Activated T-cell treated with anti-CD3 and anti-CD28 coated beads, Interleukin-2, amount 50 U/mL, for 24 hours (primary cell): Measurements from ENCODE around the gene NAV3.

Experiments
- DNase-seq: peaks from one replicate; pipeline ENCODE4 v3.0.0-alpha.2; 2020
- H3K27ac Mint-ChIP-seq: 2 replicates; pipeline ENCODE4 v1.8.0; 2020; ENCODE audit warnings: mild to moderate bottlenecking, mixed read lengths
- H3K27me3 Mint-ChIP-seq: 2 replicates; pipeline ENCODE4 v1.8.0; 2020; ENCODE audit warnings: mixed read lengths
- H3K36me3 Mint-ChIP-seq: 2 replicates; pipeline ENCODE4 v1.8.0; 2020; ENCODE audit warnings: low read depth, mixed read lengths
- H3K4me1 Mint-ChIP-seq: 2 replicates; pipeline ENCODE4 v1.8.0; 2020; ENCODE audit warnings: low read depth, mixed read lengths
- H3K4me3 Mint-ChIP-seq: 2 replicates; pipeline ENCODE4 v1.8.0; 2020; ENCODE audit warnings: mild to moderate bottlenecking, moderate library complexity, mixed read lengths
- H3K9me3 Mint-ChIP-seq: 2 replicates; pipeline ENCODE4 v1.8.0; 2020; ENCODE audit warnings: mixed read lengths

Gene NAV3

GRCh38 chr12:77882709-77883108 lies 52.0 kb downstream of the NAV3 start:
- H3K27ac Mint-ChIP-seq: no peak overlapping the region

GRCh38 chr12:77888611-77889010 lies 57.9 kb downstream of the NAV3 start:
- no peak overlapping the region for H3K4me3 Mint-ChIP-seq
- H3K9me3 Mint-ChIP-seq: peaks cover 9% of the 10 kb centered on the region
- no peaks in the 10 kb centered on the region for H3K36me3 Mint-ChIP-seq
- no peaks in the 10 kb centered on the region for H3K27me3 Mint-ChIP-seq
- DNase-seq: no peak
- no peaks in the 10 kb centered on the region for H3K4me1 Mint-ChIP-seq
- H3K27ac Mint-ChIP-seq: no peak overlapping the region

More at GRCh38 chr12:77882709-77883108, 52.0 kb downstream of the NAV3 start:
- Mint-ChIP-seq H3K36me3 (no peaks in the 10 kb centered on the region), H3K9me3 (peaks cover 13% of the 10 kb centered on the region), H3K27me3 (no peaks in the 10 kb centered on the region), H3K4me3 (no peak overlapping the region), H3K4me1 (no peaks in the 10 kb centered on the region)
- DNase-seq: no peak

GRCh38 chr12:77891518-77892147 lies 60.9 kb downstream of the NAV3 start:
- Mint-ChIP-seq H3K27me3 (no peaks in the 10 kb centered on the region), H3K27ac (no peak overlapping the region), H3K9me3 (peaks cover 9% of the 10 kb centered on the region), H3K36me3 (no peaks in the 10 kb centered on the region), H3K4me1 (no peaks in the 10 kb centered on the region), H3K4me3 (no peak overlapping the region)
- no peak for DNase-seq

- Mint-ChIP-seq H3K4me1 (no peaks in the 10 kb centered on the region), H3K27ac (no peak overlapping the region), H3K9me3 (peaks cover 8% of the 10 kb centered on the region), H3K36me3 (no peaks in the 10 kb centered on the region), H3K4me3 (no peak overlapping the region), H3K27me3 (no peaks in the 10 kb centered on the region)
- no peak for DNase-seq
Observed at GRCh38 chr12:77893918-77894317, 63.2 kb downstream of the NAV3 start.

GRCh38 chr12:77894556-77894955 lies 63.9 kb downstream of the NAV3 start:
- Mint-ChIP-seq H3K27me3 (no peaks in the 10 kb centered on the region), H3K9me3 (peaks cover 4% of the 10 kb centered on the region), H3K36me3 (no peaks in the 10 kb centered on the region), H3K4me3 (no peak overlapping the region), H3K27ac (no peak overlapping the region), H3K4me1 (no peaks in the 10 kb centered on the region)
- DNase-seq: no peak

GRCh38 chr12:77895699-77896098 lies 65.0 kb downstream of the NAV3 start:
- no peaks in the 10 kb centered on the region for H3K4me1 Mint-ChIP-seq
- no peak overlapping the region for H3K4me3 Mint-ChIP-seq
- H3K9me3 Mint-ChIP-seq: peaks cover 4% of the 10 kb centered on the region
- no peak for DNase-seq
- H3K27me3 Mint-ChIP-seq: no peaks in the 10 kb centered on the region
- H3K36me3 Mint-ChIP-seq: no peaks in the 10 kb centered on the region
- no peak overlapping the region for H3K27ac Mint-ChIP-seq

GRCh38 chr12:77907936-77908335 lies 77.2 kb downstream of the NAV3 start:
- DNase-seq: no peak
- Mint-ChIP-seq H3K9me3 (peaks cover 12% of the 10 kb centered on the region), H3K4me3 (no peak overlapping the region), H3K27me3 (no peaks in the 10 kb centered on the region), H3K4me1 (no peaks in the 10 kb centered on the region), H3K27ac (no peak overlapping the region), H3K36me3 (no peaks in the 10 kb centered on the region)

GRCh38 chr12:77914081-77914488 lies 83.4 kb downstream of the NAV3 start:
- Mint-ChIP-seq H3K4me1 (no peaks in the 10 kb centered on the region), H3K36me3 (no peaks in the 10 kb centered on the region), H3K4me3 (no peak overlapping the region), H3K27me3 (no peaks in the 10 kb centered on the region), H3K9me3 (peaks cover 23% of the 10 kb centered on the region), H3K27ac (no peak overlapping the region)
- DNase-seq: no peak

- DNase-seq: no peak
- no peak overlapping the region for H3K27ac Mint-ChIP-seq
- no peaks in the 10 kb centered on the region for H3K27me3 Mint-ChIP-seq
- H3K4me3 Mint-ChIP-seq: no peak overlapping the region
- no peaks in the 10 kb centered on the region for H3K4me1 Mint-ChIP-seq
- peaks cover 21% of the 10 kb centered on the region for H3K9me3 Mint-ChIP-seq
- no peaks in the 10 kb centered on the region for H3K36me3 Mint-ChIP-seq
Observed at GRCh38 chr12:77915071-77915600, 84.4 kb downstream of the NAV3 start.

- Mint-ChIP-seq H3K36me3 (no peaks in the 10 kb centered on the region), H3K27me3 (no peaks in the 10 kb centered on the region)
Observed at GRCh38 chr12:77916276-77916675, 85.6 kb downstream of the NAV3 start.

GRCh38 chr12:77918046-77918445 lies 87.4 kb downstream of the NAV3 start:
- Mint-ChIP-seq H3K27ac (no peak overlapping the region), H3K4me3 (no peak overlapping the region), H3K27me3 (no peaks in the 10 kb centered on the region), H3K9me3 (peaks cover 17% of the 10 kb centered on the region), H3K4me1 (no peaks in the 10 kb centered on the region), H3K36me3 (no peaks in the 10 kb centered on the region)
- DNase-seq: no peak

More at GRCh38 chr12:77916276-77916675, 85.6 kb downstream of the NAV3 start:
- H3K4me1 Mint-ChIP-seq: no peaks in the 10 kb centered on the region
- no peak overlapping the region for H3K27ac Mint-ChIP-seq
- H3K4me3 Mint-ChIP-seq: no peak overlapping the region
- no peak for DNase-seq
- peaks cover 14% of the 10 kb centered on the region for H3K9me3 Mint-ChIP-seq

- Mint-ChIP-seq H3K27me3 (no peaks in the 10 kb centered on the region), H3K4me3 (no peak overlapping the region), H3K4me1 (no peaks in the 10 kb centered on the region), H3K36me3 (no peaks in the 10 kb centered on the region), H3K27ac (no peak overlapping the region), H3K9me3 (peaks cover 11% of the 10 kb centered on the region)
- DNase-seq: no peak
Observed at GRCh38 chr12:77919450-77919849, 88.8 kb downstream of the NAV3 start.

- H3K9me3 Mint-ChIP-seq: peaks cover 5% of the 10 kb centered on the region
- H3K27me3 Mint-ChIP-seq: no peaks in the 10 kb centered on the region
- H3K4me3 Mint-ChIP-seq: no peak overlapping the region
- no peak overlapping the region for H3K27ac Mint-ChIP-seq
- no peaks in the 10 kb centered on the region for H3K36me3 Mint-ChIP-seq
- DNase-seq: no peak
- no peaks in the 10 kb centered on the region for H3K4me1 Mint-ChIP-seq
Observed at GRCh38 chr12:77923882-77924281, 93.2 kb downstream of the NAV3 start.

- no peak overlapping the region for H3K27ac Mint-ChIP-seq
- no peaks in the 10 kb centered on the region for H3K27me3 Mint-ChIP-seq
- H3K4me1 Mint-ChIP-seq: no peaks in the 10 kb centered on the region
- no peak for DNase-seq
- no peaks in the 10 kb centered on the region for H3K36me3 Mint-ChIP-seq
- H3K9me3 Mint-ChIP-seq: peaks cover 4% of the 10 kb centered on the region
- no peak overlapping the region for H3K4me3 Mint-ChIP-seq
Observed at GRCh38 chr12:77924703-77925102, 94.0 kb downstream of the NAV3 start.

GRCh38 chr12:77925536-77926108 lies 94.9 kb downstream of the NAV3 start:
- DNase-seq: no peak
- H3K4me1 Mint-ChIP-seq: no peaks in the 10 kb centered on the region
- H3K36me3 Mint-ChIP-seq: no peaks in the 10 kb centered on the region
- peaks cover 6% of the 10 kb centered on the region for H3K9me3 Mint-ChIP-seq
- no peaks in the 10 kb centered on the region for H3K27me3 Mint-ChIP-seq
- H3K4me3 Mint-ChIP-seq: no peak overlapping the region
- H3K27ac Mint-ChIP-seq: no peak overlapping the region
